HG03139 (cell line): ENCODE data around the gene CPOX.

Source experiments
- ATAC-seq: cut with Tn5 transposase; IDR thresholded peaks from one replicate; pipeline ENCODE4 v1.9.1; 2021; ENCODE audit not compliant: unreplicated experiment

The CPOX gene

DNA sequence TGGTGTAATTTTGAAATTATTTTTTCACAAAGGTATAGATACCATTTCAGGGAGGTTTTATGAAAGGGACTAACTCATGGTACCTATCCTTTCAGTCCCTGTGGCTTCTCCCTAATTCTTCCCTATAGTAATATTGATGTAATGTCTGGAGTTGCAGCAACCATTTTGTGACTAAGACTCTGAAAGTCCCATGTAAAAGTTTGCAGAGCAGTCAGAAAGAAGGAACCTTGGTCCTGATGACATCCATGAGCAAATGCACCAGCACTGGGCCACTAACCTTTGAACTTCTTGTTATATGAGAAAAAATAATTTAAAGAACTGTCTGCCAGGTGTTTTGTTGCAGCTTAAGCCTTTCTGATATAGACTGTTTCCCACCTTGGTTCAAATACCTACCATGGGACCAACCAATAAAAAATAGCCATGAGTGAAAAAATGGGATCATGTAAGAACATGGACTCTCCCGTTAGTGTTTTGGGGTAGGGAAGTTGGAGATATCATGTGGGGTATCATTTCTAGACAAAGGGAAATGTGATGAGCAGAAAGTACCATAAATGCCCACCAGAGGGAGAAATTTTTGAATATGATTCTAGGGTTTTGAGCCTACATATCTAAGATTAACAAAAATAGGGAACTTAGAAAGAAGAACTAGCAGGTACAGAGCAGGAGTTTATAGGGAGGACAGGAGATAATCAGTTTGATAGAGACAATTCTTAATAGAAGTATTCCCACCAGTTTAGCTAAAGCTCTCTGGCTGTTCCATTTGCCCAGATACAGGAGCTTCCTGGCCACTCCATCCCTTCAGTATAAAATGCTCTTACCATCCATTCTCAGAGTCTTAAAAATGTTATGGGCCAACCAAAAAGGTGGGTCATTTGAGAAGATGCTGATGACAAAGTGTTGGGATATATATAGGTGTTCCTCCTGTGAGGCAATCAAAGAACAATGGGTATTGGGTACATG, 3.4 kb upstream of the CPOX start:
- ATAC-seq: no peak

DNA sequence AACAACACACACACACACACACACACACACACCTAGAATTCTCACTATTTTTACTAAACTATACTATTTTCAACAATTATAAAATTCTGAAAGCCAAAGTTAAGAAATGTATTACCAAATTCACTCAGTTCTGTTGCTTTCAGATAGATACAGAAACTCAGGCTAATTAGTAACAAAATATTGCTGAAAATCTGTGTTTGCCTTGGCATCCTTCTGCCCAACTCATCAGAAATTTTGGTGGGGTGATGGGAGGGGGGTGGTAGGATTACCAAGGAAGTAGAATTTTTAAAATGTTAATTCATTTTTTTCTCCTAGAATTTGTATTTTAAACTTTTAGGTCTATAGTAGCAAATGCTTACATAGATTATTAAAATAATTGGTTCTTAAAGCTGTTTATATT, 2.7 kb upstream of the CPOX start:
- no peak for ATAC-seq

DNA sequence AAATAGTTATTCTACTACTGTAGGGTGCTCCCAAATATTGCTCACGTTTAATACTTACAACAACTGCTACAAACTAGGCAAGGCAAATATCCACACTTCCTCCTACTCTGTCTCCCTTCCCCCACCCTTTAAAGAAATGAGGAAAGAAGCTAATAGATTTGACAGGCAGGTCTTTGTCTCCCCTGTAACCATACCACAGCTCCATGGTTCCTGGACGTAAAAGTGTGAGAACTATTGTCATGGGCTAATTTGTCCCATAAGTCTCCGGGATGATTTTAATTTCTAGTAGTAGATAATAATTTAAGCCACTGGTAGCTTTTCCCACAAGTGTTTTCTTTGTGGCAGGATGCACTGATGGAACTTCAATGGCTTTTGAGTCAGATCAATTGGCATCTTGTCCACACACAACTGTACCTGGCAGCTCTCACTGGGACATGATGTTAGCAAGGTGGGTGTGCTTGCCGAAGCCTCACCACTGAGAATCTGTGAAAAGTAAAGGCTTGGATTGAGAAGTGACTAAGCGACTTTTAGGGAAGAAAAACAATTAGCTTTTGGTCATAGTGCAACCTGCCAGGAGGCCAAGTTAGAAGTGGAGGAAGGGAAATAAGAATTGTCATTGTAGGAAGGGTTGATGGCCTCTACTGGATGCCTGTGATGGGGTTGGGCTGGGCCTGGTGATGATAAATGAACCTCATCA, 1.4 kb upstream of the CPOX start:
- ATAC-seq: no peak

DNA sequence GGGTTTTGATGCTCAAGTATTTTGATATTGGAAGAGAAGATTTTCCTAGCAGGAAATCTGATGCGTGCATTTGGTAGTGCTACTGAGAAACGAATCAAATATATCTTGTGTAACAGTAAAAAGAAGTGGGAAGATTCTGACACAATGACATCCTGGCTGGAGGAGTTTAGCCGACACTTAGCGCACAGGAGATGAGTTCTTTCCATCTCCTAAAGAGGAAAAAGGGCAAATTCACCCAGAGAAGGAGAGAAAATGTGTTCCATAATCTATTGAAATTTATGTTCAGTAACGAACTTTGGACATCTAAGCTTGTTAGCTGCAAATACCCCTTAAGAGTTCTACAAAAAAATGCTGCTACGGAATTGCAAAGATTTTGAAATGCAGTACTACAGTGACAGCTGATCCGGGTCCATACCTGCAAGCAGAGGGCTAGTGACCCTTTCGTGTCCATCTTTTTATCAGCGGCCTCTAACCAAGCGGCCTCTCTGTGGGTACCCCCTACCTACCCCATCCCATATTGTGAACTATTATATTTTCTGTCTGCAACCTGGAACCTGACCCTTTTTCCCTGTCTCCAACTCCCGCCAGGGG, 971 bp downstream of the CPOX start:
- ATAC-seq: no peak

DNA sequence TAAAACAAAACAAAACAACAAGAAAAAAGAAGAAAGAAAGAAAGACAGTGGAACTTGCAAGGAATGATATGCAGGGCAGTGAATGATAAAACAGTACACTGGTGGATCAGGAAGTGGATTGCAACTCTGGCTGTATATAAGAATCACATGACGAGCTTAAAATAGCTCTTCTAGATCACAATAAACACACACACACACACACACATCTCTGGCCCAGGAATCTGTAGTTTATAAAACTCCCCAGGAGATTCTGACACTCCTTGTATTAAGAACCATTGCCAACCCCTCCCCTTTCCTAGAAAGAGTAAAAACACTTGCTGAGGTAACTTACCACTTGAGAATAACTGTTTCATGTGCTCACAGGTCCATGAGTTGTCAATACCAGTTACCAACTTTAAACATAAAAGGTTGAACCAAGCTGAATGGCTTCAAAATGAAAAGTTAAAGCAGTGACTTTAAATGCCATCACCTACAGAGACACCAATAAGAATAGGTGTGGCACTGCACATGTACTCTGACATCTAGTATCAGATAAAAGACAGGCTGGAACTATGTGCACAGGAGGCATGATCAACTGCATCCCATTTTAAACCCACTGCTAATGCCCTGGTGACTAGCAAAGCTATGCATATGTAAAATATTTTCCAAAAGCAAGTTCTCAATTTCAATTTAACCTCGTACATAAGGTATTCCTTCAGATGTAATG, 3.9 kb downstream of the CPOX start:
- ATAC-seq: no peak

DNA sequence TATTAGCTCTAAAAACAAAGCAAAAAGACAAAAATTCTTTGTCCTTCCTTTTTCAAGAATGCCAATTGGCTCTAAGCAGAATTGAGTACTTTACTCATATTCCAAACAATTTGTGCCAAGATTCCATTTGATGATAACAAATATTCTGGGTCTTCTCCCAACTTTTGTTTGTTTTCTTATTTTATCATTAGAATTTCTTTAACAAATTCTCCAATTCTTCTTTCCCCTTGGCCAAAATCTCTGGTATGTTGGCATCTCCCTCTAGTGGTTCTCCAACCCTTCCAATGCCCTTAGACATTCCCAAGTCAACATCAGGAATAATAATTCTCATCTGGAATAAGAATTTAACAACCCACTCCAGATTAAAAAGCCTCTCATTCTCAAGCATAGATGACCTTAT, 5.3 kb downstream of the CPOX start:
- ATAC-seq: no peak

DNA sequence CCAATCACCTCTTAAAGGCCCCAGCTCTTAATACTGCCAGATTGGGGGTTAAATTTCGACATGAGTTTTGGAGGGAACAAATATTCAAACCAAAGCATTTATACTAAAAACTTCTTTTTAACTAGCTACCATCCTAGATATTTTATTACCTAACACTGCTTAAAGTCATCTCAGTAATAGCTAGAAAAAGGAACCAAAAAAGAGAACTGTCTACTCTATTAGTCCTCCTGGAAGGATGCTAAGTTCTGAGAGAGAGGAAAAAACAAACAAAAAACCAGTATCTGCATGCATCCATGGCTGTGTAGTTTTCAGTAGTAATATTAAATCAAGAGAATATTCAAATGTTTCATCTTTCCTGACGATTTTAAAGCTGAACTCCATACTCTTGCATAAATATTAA, 5.8 kb downstream of the CPOX start:
- no peak for ATAC-seq

DNA sequence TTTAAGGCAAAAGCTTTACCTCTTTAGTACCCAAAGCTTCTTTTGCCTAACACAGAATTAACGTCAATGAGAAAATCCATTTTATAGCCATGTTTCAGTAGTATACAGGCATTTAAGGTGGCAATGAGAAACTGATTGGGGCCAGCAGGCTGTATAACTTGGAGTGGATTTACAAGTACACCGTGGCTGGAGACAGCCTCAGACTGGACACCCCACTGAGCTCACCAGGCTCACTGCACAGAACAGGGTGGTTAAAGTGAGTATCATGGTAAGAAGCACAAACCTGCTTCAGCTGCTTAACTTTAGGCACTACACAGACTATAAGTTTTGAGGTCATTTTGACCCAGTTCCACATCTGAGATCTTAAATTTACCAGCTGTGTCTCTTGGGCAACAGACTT, 8.9 kb downstream of the CPOX start:
- no peak for ATAC-seq

DNA sequence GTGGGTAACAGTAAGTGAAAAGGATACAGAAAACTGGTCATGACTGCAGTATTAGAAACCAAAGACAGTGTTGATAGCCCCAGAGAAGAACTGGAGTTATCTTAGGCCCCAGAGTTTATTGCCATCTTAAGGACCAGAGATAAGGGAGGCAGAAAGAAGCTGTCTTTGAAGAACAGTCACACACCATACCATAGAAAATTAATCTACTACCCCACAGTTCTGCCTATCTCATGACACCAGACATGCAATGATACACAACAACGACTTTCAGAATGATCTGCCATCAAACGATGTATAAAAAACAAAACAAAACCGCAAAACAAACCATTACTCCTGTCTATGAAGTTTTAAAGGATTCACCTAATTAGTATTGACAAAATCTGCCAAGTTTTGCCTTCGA, 9.6 kb downstream of the CPOX start:
- no peak for ATAC-seq

DNA sequence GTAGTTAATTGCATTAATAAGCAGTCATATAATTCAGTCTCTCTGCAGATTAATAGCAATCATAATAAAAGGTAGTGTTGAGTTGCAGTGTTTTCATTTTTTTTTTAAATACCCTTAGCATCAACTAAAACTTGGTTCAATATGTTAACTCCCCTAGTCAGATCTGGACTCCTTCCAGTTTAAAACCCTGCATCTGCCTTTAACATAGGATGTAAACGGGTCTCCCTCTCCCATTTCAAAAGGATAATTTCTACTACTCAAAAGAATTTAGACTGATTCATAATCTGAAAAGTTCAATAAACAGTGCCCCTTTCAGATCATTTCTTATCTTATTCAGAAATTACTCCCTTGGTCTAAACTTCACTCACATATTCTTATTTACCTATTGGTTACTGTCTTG, 11.4 kb downstream of the CPOX start:
- ATAC-seq: no peak

DNA sequence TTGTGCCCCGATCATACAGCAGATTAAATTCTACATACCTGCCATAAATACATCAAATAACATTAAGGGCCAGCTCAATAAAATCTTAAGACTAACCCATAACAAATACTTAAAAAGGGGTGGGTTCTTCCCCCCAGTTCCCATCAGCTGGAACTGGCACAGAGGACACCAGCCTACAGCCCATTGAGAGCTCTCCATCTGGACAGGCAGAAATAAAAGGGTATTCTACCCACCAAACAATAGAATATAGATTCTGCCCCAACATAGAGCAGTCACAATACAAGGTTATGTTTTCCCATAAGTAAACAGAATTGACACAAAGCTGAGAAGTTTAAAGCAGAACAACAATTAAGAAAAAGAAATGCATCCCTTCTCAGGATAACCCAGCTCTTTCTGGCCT, 11.9 kb downstream of the CPOX start:
- no peak for ATAC-seq

DNA sequence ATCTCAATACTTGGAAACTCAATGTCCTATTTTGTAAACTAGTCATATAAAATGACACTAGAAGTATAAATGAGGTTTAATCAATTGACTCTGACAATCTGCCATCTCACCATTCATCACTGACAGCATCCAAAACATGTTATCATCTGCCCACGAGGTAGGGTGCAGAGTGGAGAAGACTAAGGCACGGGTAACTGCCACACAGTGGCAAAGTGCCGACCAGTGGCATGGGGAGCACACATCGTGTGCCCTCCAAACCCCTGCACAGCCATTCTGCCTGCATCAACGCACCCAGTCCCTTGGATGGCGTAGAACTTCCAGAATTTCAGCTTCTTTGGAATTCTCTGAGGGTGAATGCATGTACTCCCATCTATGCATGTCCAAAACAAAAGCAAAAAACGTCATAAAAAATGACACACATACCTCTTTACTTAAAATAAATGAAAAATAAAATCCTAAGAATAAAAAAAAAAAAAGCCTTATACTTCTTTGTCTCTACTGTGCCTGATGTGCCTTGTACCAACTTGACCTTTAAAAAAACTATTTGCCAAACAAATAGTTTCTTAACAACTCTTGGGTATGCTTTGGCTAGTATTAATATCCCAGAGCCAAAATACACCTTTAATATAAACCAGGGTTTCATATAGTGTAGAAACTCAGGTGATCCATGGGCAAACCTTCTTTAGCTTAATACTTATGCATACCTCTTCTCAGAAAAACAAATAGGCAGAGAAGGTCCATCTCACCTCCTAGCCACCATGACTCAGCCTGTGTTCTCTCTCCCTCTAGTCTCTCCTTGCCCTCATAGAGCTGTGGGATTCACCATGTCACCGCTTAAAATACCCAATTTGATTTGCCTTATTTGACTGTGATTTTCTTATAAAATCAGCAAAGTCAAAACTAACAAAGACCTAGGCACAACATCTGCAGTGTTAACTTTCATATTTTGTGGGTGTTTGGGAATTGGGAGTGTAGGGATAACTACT, 12.7 kb downstream of the CPOX start:
- no peak for ATAC-seq

DNA sequence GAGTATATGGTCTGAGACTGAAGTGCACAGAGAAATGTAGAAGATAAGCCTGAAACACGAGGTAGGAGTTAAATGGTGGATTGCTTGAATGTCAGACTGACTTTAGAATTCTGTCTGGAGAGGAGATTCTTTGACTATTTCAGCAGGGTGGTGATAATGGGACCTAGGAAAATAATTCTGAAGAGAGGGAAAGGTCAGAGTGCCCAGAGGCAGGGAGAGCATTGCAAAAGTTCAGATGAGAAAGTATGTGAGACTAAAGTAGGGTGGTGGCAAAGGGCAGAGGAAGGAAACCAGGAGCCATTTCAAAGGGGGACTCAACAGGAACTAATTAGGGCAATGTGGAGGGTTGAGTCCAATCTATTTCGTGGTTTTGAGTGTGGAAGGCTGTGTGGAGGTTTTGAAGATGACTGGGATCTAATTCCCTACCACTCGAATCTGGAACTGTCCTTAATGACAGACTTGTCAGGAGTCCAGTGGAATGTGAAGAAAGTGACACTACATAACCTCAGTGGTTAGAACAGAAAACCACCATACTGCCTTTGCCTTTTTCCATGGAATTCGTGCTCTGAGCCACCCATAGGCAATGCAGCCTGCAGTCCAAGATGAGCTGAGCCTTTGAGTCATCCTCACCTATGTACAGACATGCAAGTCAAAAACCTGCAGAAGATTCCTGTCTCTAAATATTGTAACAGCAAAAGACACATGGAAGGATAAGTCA, 16.1 kb downstream of the CPOX start:
- ATAC-seq: no peak

DNA sequence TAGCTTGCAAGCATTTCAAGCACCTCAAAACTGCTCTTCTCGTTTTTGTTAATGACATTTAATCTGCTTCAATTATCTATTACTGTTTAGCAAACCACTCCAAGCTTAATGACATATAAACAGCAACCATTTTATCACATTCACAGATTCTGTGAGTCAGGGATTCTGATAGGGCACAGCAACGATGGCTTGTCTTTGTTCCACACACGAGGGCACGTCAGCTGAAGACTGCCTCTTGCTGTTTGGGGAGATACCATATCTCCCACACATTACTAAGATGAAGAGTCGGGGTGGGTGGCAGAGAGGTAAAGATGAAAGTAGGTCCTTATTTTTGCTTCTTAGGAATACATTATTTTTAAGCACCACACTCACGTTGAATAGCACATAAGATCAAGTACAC, 19.3 kb downstream of the CPOX start:
- no peak for ATAC-seq

DNA sequence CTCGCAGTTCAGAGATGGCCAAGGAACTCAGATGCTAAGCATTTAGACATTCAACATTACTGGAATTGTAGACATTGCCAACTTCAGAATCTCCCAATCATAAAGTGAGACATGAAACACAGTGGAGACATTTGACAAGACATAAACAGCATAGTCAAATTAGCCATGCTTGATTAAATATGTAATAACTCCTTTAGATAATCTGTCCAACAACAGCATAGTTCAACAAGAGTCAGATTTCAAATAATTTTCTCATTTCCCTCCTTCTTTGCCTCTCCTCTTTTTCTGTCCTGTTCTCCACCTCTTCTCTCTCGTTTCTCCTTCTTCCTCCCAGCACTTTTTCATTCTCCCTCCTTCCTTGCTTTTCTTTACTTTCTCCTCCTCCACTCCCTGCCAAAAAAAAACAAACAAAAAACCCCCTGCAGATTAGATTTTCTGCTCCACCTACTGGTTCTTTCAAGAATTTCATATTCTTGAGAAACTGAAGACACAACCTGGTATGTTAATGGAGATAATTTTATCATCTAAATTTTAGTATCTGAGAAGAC, 20.2 kb downstream of the CPOX start:
- ATAC-seq: peak; percentile 53

DNA sequence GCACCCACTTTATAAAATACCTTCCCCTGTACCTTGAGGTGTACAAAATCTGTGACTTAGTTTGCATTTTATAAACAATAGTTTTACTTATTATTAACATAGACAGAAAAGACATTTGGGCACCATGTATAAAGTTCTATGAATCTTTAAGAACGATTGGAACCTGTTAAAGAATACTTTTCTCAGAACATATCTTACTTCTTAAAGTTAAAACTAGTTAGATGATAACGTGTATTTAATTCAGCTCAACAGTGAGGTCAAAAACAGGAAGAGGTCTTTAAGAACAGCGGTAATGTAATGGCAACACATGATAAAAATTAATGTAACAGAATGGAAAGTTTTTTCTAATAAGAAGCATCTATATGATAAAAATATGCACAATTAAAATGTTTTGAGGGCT, 25.0 kb downstream of the CPOX start:
- no peak for ATAC-seq

DNA sequence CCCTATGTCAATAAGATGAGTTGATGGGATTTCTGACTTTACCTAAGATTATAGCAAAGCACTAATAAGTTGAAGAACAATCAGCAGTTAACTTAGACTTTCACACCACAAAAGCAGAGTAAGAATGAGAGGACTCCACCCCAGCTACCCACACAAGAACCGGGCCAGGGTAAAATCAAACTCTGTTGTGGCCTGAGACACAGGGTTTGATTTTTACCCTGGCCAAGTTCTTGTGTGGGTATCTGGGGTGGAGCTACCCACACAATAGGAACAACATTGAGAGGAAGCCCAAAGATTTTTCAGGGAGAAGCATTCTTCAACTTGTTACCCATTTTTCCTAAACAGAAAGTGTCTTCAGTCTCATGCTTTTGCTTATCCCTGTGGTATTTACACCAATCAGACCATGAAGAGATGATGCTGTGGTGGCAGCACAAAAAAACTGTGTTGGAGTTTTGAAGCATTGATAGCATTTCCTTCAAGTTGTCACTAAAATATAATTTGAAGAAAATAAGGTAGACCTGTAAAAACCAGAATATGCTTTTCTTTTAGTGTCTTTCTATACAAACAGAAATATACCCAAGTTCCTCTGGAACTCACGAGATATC, 25.6 kb downstream of the CPOX start:
- no peak for ATAC-seq

DNA sequence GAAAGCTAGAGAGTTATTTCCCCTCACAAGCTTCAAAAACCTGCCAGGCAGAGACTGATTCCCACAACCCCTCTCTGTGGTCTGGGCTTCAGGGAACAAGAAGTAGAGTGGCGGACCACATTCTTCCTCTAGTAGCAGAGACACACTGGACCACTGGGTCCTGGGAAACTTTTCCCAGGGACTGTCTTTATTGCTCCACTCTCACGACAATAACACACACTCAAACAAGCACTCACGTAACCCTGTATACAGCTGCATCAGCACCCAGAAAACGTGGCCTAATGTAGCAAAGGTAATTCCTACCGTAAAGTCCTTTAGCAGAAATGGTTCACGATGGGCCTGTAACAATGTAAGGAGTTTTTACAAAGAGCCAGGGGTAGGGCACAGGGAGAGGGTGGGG, 27.6 kb downstream of the CPOX start:
- no peak for ATAC-seq

DNA sequence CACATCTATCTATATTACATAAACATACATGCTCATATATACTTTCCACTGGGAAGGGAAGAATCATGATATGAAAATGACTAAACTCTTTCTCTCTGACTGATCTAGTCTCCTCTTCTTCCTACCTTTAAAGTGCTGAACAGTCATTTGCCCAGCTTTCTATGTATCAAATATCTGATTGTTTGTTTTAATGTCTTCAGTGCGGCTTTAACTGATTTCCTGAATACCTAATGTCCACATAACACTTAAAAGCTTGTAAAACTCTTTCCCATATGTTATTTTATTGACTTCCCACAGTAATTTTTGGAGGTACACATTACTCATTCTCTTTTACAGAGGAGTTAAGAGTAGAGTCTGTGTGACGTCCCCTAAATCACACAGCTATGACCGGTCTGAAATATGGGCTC, 28.2 kb downstream of the CPOX start:
- no peak for ATAC-seq
